ENCODE results near the gene USP38. TPM values are rescaled to one million over a fixed set of nuclear protein-coding genes. Genes with fewer than 3 reads are reported as not detected.

Gene USP38, protein sequence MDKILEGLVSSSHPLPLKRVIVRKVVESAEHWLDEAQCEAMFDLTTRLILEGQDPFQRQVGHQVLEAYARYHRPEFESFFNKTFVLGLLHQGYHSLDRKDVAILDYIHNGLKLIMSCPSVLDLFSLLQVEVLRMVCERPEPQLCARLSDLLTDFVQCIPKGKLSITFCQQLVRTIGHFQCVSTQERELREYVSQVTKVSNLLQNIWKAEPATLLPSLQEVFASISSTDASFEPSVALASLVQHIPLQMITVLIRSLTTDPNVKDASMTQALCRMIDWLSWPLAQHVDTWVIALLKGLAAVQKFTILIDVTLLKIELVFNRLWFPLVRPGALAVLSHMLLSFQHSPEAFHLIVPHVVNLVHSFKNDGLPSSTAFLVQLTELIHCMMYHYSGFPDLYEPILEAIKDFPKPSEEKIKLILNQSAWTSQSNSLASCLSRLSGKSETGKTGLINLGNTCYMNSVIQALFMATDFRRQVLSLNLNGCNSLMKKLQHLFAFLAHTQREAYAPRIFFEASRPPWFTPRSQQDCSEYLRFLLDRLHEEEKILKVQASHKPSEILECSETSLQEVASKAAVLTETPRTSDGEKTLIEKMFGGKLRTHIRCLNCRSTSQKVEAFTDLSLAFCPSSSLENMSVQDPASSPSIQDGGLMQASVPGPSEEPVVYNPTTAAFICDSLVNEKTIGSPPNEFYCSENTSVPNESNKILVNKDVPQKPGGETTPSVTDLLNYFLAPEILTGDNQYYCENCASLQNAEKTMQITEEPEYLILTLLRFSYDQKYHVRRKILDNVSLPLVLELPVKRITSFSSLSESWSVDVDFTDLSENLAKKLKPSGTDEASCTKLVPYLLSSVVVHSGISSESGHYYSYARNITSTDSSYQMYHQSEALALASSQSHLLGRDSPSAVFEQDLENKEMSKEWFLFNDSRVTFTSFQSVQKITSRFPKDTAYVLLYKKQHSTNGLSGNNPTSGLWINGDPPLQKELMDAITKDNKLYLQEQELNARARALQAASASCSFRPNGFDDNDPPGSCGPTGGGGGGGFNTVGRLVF
- total RNA-seq, result 10 to 100 TPM; 18.8 to 24.1 (median 19.9) TPM

DNA sequence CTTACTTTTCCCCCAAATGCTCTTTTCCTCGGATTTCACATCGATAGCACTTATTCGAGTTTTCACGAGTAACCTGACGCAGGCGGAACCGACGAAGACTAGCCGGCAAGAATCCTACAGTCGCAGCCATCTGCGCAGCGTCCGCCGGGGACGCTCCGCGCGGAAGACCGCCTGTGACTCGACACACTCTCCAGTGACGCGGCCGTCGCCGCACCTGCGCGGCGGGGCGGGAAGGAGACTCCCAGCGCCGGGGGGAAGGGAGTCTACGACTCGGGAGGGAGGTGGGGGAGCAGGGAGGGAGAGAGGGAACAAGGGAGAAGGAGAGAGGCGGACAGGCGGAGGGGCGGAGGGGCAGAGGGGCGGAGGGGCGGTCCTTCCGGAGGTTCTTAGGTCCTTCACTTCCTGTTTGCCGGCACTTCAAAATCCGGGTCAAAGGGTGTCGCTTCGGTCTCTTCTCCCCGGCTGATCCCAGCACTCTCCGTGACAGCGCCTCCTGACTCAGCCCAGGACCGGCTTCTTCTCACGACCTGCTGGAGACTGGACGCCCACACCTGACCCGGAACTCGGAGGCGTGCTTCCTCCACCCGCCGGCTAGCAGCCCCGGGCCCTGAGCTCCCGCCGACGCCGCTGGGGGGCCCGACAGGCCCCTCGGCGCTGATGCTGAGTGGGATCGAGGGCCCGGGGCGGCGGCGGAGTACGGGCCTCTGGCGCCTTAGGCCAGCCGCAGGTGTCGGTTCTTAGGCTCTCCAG, at the start of gene USP38:
Gene USP38 (plus strand): TSS at position 415 of the 750 bp plus-strand sequence. CDS start 534 bp downstream, outside the sequence.
- H3K9me3 ChIP-seq, result no peaks in the 10 kb centered on the region
- no peaks in the 10 kb centered on the region for H3K27me3 ChIP-seq
- TF ChIP-seq, protein P1, sequence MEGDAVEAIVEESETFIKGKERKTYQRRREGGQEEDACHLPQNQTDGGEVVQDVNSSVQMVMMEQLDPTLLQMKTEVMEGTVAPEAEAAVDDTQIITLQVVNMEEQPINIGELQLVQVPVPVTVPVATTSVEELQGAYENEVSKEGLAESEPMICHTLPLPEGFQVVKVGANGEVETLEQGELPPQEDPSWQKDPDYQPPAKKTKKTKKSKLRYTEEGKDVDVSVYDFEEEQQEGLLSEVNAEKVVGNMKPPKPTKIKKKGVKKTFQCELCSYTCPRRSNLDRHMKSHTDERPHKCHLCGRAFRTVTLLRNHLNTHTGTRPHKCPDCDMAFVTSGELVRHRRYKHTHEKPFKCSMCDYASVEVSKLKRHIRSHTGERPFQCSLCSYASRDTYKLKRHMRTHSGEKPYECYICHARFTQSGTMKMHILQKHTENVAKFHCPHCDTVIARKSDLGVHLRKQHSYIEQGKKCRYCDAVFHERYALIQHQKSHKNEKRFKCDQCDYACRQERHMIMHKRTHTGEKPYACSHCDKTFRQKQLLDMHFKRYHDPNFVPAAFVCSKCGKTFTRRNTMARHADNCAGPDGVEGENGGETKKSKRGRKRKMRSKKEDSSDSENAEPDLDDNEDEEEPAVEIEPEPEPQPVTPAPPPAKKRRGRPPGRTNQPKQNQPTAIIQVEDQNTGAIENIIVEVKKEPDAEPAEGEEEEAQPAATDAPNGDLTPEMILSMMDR (IDR thresholded peaks at IDR 0.05), result no peak
- TF ChIP-seq EP300 (IDR thresholded peaks at IDR 0.05) (peak in 1 of 2 donors; percentile 84), POLR2A (IDR thresholded peaks at IDR 0.05) (peak; percentile 35 to 78)
- DNase-seq (ENCODE audit: low spot score in 2 of 2), result peak; percentile 76 to 85
- H3K36me3 ChIP-seq, result peaks cover 0 to 5% (median 0%) of the 10 kb centered on the region in 3 donors
- WGBS, 2 donors, result 1% methylated on average over 32 to 55 of the region's 71 CpGs
- peak within 1 kb of the TSS; percentile 68 to 93 (median 86) for H3K4me3 ChIP-seq
- peaks cover 0 to 61% (median 17%) of the 10 kb centered on the region in 4 donors for H3K4me1 ChIP-seq
- H3K27ac ChIP-seq, result peak within 1 kb of the TSS; percentile 86 to 97 (median 93)

DNA sequence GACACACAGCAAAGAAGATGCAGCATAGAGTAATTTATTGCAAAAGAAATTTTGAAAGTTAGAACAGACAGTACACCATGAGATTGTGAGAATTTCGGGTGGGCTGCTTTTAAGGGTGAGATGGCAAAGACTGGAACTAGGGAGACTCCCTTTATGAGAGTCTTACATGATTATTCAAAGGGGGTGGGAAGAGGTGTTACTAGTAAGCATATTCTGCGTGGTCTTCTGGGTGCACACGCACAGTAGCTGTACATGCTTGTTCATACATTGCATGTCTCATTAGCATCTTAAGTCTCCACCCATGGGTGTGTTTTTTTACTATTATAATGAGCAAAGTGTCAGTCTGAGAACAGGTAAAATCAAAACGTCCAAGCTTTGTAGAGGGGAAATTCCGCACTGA, 49.4 kb upstream of the USP38 start:
- DNase-seq (ENCODE audit: low spot score in 2 of 2), result no peak
- no peaks in the 10 kb centered on the region for H3K27me3 ChIP-seq
- peaks cover 0 to 4% (median 0%) of the 10 kb centered on the region in 4 donors for H3K9me3 ChIP-seq
- WGBS, 2 donors, result 87 to 90% methylated on average over 5 of the region's 5 CpGs
- H3K36me3 ChIP-seq, result peaks cover 0 to 3% (median 0%) of the 10 kb centered on the region in 3 donors
- no peaks in the 10 kb centered on the region for H3K4me1 ChIP-seq
- TF ChIP-seq POLR2A (IDR thresholded peaks at IDR 0.05), result no peak
- TF ChIP-seq EP300 (IDR thresholded peaks at IDR 0.05), result no peak
- TF ChIP-seq, protein P1 (IDR thresholded peaks at IDR 0.05), result no peak
- H3K4me3 ChIP-seq, result no peak overlapping the region
- H3K27ac ChIP-seq, result no peak overlapping the region

DNA sequence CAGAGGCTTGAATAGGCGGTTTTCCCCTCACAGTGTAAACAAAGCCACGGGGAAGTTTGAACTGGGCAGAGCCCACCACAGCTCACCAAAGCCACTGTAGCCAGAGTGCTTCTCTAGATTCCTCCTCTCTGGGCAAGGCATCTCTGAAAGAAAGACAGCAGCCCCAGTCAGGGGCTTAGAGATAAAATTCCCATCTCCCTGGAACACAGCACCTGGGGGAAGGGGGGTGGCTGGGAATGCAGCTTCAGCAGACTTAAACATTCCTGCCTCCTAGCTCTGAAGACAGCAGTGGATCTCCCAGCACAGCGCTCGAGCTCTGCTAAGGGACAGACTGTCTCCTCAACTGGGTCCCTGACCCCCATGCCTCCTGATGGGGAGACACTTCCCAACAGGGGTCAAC, 44.0 kb upstream of the USP38 start:
- TF ChIP-seq POLR2A (IDR thresholded peaks at IDR 0.05) (no peak), EP300 (IDR thresholded peaks at IDR 0.05) (no peak)
- TF ChIP-seq, protein P1 (IDR thresholded peaks at IDR 0.05), result no peak
- no peak overlapping the region for H3K4me3 ChIP-seq
- no peak overlapping the region for H3K27ac ChIP-seq
- 78 to 84% methylated on average over 4 of the region's 4 CpGs for WGBS, 2 donors
- H3K27me3 ChIP-seq, result no peaks in the 10 kb centered on the region
- peaks cover 0 to 7% (median 0%) of the 10 kb centered on the region in 3 donors for H3K36me3 ChIP-seq
- no peaks in the 10 kb centered on the region for H3K4me1 ChIP-seq
- no peak for DNase-seq (ENCODE audit: low spot score in 2 of 2)
- H3K9me3 ChIP-seq, result peaks cover 0 to 39% (median 4%) of the 10 kb centered on the region in 4 donors

DNA sequence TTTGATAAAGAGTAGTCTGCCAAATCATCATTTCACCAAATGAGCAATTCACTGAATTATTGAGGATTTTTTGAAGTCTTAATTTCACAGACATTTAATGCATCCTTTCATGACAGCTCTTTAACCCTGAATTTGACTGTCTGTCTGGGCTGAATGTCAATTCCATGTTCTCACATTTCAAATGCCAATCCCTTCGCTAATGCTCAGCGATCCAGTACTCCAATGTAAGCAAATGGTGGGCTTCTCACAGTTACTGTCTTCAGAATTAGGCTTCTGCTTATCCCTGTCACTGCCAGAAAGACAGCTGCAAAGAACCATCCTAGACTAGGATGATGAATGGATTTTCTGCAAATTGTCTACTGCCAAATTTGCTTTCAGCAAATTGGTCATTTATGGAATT, 36.2 kb upstream of the USP38 start:
- Histone ChIP-seq H3K4me1 (no peaks in the 10 kb centered on the region), H3K27me3 (no peaks in the 10 kb centered on the region), H3K4me3 (no peak overlapping the region), H3K27ac (no peak overlapping the region), H3K36me3 (peaks cover 0 to 7% (median 0%) of the 10 kb centered on the region in 3 donors), H3K9me3 (peaks cover 0 to 95% (median 20%) of the 10 kb centered on the region in 4 donors)
- TF ChIP-seq, protein P1 (IDR thresholded peaks at IDR 0.05), result no peak
- WGBS, 2 donors, result 41 to 57% methylated on average over 2 of the region's 2 CpGs
- no peak for DNase-seq (ENCODE audit: low spot score in 2 of 2)
